ENCODE results near the gene STYXL1.

DNA sequence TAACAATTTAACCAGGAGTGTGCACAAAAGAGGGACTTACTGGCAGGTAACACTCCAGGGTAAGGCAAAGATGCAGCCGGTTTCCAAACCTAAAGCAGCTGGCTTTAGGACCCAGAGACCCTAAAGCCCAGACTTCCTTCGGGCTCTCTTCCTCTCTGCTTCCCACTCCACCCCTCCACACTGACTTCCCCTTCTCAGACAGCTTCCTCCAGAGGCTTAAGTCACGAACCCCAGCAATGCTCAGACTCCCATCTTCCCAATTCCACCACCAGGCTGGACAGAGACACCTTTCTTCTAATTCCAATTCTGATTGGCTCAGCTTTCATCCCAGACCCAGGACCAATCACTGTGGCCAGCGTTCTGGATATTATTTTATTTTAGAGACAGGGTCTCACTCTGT lies 24.8 kb downstream of the STYXL1 start:
- TF ChIP-seq, protein P1, sequence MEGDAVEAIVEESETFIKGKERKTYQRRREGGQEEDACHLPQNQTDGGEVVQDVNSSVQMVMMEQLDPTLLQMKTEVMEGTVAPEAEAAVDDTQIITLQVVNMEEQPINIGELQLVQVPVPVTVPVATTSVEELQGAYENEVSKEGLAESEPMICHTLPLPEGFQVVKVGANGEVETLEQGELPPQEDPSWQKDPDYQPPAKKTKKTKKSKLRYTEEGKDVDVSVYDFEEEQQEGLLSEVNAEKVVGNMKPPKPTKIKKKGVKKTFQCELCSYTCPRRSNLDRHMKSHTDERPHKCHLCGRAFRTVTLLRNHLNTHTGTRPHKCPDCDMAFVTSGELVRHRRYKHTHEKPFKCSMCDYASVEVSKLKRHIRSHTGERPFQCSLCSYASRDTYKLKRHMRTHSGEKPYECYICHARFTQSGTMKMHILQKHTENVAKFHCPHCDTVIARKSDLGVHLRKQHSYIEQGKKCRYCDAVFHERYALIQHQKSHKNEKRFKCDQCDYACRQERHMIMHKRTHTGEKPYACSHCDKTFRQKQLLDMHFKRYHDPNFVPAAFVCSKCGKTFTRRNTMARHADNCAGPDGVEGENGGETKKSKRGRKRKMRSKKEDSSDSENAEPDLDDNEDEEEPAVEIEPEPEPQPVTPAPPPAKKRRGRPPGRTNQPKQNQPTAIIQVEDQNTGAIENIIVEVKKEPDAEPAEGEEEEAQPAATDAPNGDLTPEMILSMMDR (IDR thresholded peaks at IDR 0.05; ENCODE audit: low read depth, low read length, missing input control), result no peak
- TF ChIP-seq SP1 (IDR thresholded peaks at IDR 0.05) (no peak), EGR1 (IDR thresholded peaks at IDR 0.05; ENCODE audit: low read depth in 2 of 2) (no peak), RAD21 (IDR thresholded peaks at IDR 0.05) (no peak), JUND (IDR thresholded peaks at IDR 0.05) (no peak), TAF1 (conservative IDR thresholded peaks at IDR 0.05) (no peak), HNF4A (conservative IDR thresholded peaks at IDR 0.05) (no peak)
- TF ChIP-seq, protein P2, sequence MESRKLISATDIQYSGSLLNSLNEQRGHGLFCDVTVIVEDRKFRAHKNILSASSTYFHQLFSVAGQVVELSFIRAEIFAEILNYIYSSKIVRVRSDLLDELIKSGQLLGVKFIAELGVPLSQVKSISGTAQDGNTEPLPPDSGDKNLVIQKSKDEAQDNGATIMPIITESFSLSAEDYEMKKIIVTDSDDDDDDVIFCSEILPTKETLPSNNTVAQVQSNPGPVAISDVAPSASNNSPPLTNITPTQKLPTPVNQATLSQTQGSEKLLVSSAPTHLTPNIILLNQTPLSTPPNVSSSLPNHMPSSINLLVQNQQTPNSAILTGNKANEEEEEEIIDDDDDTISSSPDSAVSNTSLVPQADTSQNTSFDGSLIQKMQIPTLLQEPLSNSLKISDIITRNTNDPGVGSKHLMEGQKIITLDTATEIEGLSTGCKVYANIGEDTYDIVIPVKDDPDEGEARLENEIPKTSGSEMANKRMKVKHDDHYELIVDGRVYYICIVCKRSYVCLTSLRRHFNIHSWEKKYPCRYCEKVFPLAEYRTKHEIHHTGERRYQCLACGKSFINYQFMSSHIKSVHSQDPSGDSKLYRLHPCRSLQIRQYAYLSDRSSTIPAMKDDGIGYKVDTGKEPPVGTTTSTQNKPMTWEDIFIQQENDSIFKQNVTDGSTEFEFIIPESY (IDR thresholded peaks at IDR 0.05), result no peak
- TF ChIP-seq, protein P3, sequence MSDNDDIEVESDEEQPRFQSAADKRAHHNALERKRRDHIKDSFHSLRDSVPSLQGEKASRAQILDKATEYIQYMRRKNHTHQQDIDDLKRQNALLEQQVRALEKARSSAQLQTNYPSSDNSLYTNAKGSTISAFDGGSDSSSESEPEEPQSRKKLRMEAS (IDR thresholded peaks at IDR 0.05), result no peak
- TF ChIP-seq, protein P4, sequence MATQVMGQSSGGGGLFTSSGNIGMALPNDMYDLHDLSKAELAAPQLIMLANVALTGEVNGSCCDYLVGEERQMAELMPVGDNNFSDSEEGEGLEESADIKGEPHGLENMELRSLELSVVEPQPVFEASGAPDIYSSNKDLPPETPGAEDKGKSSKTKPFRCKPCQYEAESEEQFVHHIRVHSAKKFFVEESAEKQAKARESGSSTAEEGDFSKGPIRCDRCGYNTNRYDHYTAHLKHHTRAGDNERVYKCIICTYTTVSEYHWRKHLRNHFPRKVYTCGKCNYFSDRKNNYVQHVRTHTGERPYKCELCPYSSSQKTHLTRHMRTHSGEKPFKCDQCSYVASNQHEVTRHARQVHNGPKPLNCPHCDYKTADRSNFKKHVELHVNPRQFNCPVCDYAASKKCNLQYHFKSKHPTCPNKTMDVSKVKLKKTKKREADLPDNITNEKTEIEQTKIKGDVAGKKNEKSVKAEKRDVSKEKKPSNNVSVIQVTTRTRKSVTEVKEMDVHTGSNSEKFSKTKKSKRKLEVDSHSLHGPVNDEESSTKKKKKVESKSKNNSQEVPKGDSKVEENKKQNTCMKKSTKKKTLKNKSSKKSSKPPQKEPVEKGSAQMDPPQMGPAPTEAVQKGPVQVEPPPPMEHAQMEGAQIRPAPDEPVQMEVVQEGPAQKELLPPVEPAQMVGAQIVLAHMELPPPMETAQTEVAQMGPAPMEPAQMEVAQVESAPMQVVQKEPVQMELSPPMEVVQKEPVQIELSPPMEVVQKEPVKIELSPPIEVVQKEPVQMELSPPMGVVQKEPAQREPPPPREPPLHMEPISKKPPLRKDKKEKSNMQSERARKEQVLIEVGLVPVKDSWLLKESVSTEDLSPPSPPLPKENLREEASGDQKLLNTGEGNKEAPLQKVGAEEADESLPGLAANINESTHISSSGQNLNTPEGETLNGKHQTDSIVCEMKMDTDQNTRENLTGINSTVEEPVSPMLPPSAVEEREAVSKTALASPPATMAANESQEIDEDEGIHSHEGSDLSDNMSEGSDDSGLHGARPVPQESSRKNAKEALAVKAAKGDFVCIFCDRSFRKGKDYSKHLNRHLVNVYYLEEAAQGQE (IDR thresholded peaks at IDR 0.05), result no peak

All from liver (tissue), 3 donors.